GM18861 (cell line): ENCODE measurements around the gene PHACTR2.
"Not testable (repeated sequence)": the region's sequence is repeated elsewhere in the genome, so short reads cannot be mapped to it uniquely, and the experiment has no call there.

ENCODE experiments used
- ATAC-seq: cut with Tn5 transposase; IDR thresholded peaks from one replicate; pipeline ENCODE4 v1.9.1; 2021; ENCODE audit not compliant: unreplicated experiment

Gene PHACTR2

DNA sequence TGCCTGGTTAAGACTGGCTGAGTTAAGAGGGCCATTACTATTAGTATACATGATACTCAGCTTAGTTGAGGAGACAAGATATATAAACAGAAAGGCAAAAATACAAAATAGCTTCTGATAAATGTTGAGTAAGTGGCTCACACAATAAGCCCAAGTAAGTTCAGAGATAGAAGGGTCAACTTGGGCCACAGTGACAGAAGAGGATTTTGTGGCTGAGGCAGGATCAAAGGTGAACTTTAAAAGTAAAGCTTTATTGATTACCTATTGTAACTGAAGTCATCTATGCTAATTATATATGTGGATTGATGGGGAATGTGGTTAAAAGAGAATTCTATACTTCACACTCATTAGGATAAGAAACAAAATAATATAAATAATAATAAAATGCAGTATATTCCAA, 80.8 kb downstream of the PHACTR2 start:
- ATAC-seq, result no peak

DNA sequence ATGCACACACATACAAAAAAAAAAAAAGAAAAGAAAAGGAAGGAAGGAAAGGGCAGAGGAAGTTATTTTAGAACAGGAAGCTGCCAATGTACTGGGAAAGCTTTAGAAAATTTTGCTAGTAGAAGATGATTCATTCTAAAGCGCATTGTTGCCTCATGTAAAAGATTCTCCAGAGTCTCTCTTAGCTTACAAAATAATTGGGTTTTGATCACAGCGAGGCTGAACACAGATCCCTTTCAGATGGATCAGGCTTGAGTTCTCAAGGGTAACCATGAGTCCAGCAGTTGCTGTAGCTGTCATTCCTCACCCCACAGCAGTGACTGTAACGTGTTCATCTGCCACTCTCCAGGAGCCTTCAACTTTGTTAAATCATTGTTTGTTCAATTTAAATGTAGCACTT, 81.9 kb downstream of the PHACTR2 start:
- ATAC-seq, result no peak

DNA sequence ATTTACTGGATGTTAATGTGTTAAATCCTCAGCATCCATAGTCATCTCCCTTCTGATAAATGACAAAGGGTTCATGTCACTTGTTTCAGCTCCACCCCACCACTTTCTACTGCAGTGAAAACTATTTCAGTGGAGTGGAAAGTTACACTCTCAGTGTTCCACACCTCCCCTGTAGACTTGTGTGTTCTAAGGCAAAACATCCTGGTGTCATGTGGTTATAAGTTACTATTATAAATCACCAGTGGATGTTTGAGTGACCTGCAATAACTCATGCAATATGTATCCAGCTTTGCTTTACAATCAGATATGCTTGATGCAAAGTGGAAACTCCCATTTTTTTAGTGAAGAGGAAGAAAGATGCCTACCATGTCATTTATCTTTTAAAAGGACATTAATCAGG, 83.3 kb downstream of the PHACTR2 start:
- no peak for ATAC-seq

DNA sequence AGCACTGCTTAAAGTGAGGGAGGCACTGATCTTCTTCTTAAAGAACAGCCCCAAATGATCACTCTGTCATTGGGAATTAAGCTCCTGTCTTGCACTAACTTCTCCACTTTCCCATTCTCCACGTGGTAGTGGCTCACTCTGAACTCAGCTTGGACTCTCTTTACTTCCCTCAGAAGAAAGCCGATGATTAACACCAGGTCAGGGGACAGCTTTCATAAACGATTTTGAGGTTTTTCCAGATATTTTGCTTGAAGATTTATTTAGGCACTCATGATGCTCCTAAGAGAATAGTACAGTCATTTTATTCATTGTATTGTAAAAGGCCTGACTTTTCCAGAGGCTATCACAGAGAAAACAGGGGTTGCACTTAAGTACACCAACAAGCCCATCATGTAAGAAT, 84.4 kb downstream of the PHACTR2 start:
- ATAC-seq, result no peak

DNA sequence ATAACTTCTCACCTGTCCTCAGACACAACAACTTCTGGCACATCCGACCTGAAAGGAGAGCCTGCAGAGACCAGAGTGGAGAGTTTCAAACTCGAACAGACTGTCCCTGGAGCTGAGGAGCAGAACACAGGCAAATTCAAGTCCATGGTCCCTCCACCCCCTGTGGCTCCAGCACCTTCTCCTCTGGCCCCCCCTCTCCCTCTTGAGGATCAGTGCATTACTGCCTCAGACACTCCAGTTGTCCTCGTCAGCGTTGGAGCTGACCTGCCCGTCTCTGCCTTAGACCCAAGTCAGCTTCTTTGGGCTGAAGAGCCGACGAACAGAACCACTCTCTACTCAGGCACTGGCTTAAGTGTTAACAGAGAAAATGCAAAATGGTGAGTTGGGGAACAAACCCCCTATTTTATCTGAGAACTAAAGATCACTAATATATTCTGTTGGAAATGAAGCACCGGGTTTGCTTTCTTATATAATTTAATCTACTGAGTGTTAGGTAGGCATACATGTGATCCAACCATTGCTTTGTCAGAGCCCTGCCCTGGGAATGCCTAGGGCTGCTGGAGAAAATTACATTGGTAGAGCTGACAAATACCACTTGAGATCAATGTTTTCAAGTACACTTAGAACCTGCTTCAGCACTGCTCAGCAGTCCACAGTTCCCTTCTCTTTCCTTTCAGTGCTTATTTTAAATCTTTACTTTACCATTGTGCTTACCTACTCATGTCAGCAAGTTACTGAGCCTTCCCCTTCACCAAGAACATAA, 87.8 kb downstream of the PHACTR2 start:
- ATAC-seq, result no peak

DNA sequence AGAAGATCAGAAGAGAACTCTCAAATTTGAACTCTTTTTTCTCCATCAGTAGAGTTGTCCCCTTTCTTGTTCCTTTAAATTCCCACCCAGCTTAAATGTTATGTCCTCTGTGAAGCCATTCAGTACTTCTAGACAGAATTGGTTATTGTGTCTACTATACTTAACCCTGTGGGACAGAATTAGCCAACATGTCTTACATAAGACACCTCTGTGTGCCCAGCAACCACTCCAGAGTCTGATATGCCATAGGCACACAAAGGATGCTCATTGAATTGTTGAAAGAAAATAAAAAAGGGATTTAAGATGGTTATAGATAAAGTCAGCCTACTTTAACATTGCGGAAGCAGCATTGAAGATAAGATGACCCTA, 88.4 kb downstream of the PHACTR2 start:
- no peak for ATAC-seq

DNA sequence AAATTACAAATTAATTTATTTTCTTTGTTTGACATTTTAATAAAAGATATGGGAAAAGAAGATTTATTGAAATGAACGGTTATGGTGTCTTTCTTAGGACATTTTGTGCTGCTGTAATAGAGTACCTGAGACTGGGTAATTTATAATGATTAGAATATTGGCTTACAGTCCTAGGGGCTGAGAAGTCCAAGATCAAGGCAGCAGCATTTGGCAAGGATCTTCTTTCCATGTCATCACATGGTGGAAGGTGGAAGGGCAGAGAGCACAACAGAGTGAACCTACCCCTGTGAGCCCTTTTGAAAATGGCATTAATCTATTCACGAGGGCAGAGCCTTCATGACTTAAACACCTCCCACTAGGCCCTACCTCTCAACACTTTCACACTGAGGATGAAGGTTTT, 89.7 kb downstream of the PHACTR2 start:
- ATAC-seq, result no peak

DNA sequence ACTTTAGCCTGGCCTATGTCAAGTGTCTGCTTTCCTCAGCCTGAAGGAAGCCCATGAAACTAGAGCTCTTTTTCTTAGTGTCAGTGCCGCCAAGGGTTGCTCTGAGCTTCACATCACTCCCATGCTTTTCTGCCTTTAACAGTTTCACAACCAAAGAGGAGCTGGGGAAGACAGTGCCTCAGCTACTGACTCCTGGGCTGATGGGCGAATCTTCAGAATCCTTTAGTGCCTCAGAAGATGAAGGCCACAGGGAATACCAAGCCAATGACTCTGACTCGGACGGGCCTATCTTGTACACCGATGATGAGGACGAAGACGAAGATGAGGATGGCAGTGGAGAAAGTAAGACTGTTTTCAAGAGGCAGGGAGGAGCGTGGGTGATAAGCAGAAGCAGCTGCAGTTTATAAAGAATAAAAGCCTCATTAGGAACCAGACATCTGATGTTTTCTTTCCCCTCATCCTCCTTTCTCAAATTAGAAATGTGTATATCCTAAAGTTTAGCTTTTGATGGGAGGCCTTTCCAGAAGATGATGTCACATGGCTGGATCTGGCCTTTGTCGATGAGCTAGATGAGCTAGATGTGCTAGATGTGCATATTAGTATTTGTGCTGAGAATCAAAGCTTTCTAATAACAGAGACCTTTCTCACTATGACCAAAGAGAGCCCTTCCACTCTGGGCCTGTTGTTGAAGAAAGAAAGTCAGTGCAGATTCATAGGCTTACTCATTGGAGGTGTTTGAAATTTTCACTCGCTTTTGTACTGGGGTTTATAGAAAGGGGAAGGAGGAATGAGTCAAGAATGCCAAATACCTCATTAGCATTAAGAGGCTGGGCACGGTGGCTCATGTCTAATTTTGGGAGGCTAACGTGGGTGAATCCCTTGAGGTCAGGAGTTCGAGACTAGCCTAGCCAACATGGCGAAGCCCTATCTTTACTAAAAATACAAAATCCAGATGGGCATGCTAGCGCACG, 94.6 kb downstream of the PHACTR2 start:
- no peak for ATAC-seq

DNA sequence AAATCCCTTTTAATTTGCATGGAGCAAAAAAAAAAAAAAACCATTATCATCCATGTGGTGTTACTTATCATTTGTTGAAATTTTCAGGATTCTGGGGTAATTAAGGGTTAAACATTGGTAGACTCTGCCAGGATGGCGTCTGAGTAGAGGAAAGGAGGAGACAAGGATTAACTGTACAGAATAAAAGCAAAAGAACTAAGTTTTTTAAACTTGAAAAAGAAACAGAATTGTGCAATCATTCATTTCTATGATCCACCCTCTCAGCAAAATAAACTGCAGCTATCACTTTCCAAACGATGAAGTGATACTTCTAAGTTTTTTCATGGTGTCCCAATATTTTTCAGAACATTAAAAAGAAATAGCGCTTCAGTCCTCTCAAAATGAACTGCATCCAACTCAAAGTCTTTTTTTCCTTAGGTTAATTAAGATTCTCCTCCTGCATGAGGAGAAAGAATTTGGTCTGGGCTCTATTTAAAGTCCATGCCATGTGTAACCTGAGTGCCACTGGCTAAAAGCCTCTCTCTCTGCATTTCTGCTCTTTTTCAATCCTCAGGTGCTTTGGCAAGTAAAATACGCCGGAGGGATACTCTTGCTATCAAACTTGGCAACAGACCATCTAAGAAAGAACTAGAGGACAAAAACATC, 95.9 kb downstream of the PHACTR2 start:
- no peak for ATAC-seq

DNA sequence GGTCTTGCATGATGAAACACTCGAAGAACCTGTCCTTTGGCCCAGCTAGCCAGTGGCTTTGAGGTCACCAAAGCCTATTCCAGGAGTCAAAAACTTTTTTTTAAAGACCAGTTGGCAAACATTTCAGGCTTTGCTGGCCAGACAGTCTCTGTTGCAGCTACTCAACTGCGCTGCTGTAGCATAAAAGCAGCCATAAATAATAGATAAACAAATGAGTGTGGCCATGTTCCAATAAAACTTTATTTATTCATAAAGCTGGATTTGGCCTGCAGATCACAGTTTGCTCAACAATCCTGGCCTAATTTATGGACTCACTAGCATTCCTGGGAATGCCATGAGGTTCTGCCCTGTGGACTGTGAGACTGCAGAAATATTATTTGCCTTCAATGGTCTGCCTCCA, 96.6 kb downstream of the PHACTR2 start:
- ATAC-seq, result no peak

DNA sequence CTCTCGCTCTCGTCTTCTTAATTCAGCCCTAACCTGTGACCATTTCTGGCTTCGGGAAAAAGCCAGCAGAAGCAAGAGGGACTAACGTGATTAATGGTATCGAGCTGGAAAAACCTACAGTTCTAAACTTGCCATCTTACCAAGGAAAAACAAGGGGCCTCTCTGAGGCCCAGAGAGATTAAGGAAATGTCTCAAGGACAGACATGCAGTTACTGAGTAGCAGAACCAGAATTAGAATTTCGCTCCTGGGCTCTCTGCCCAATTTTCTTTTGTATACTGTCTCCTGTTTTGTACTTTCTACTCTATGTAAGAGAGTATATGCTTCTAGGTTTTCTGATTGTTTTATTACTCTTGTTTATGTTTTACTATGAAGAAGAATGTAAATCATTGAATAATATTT, 97.6 kb downstream of the PHACTR2 start:
- no peak for ATAC-seq

DNA sequence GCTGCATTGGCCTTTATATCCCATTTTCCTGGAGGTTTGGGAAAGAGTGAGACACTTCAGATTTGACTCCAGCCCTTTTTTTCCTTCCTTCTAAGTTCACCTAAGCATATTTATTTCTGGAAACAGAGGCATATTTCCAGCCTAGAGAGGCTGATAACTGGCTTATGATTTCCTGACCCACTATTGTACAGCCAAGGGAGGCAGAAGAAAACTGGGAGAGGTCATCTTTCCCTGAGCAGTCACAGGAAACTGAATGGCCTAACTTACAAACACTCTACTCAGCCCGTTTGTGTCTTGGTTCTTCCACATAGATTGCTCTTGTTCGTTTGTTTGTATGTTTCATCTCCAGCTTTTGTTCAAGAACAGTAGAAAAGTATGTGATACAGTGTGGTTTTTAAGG, 101.2 kb downstream of the PHACTR2 start:
- ATAC-seq, result no peak

DNA sequence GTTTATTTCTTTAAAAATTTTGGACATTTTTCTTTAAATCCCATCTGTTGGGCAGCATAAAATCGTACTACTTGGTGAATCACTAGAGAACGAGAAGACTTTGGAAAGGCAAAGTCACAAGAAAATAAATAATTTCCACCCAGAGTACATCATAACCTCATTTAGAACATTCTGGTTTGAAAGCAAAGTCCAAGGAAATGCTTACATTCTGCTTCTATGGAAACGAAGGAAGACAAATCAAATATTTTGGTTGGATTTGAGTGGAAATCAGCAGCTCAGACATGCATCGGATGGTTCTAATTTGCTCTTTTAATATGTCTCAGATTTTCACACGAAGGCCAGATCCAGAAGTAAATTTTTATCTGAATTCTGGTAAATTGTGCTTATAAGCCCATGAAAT, 104.7 kb downstream of the PHACTR2 start:
- no peak for ATAC-seq

DNA sequence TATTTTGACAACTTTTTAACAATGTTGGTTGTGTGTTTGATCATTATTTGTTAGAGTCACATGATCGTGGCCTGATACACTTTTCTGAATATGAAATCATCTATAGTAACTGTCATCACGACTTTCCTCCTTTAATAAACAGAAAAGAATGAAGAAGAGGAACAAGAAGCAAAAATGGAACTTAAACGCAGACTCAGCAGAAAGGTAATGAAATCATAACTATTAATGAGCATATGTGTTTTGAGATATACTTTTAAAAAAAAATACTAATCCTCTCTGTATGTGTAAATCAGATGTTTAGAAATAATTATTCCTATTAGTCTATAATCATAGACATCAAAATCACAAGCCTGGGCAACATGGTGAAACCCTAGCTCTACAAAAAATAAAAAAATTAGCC, 105.3 kb downstream of the PHACTR2 start:
- ATAC-seq, result no peak

DNA sequence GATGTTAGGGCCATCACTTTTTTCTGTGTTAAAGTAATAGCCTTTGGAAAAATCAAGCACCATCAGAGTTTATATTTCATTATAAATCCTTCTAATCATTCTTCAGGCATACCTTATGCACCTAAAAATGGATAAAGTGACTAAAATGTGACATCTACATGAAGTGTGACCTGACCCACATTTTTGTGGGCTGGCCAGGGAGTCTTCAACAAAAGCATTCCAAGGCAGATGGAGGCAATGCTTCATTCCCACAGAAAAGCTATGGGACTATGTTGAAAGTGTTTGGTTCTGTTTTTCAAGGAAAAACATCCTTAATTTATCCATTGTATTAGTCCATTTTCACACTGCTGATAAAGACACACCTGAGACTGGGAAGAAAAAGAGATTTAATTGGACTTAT, 106.6 kb downstream of the PHACTR2 start:
- ATAC-seq, result no peak

DNA sequence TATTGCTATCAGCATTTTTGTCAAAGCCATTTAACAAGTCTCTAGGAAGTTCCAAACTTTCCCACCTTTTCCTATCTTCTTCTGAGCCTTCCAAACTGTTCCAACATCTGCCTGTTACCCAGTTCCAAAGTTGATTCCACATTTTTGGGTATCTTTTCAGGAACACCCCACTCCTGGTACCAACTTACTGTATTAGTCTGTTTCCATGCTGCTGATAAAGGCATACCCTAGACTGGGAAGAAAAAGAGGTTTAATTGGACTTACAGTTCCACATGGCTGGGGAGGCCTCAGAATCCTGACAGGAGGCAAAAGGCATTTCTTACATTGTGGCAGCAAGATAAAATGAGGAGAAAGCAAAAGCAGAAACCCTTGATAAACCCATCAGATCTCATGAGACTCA, 108.6 kb downstream of the PHACTR2 start:
- ATAC-seq, result not testable (repeated sequence)

DNA sequence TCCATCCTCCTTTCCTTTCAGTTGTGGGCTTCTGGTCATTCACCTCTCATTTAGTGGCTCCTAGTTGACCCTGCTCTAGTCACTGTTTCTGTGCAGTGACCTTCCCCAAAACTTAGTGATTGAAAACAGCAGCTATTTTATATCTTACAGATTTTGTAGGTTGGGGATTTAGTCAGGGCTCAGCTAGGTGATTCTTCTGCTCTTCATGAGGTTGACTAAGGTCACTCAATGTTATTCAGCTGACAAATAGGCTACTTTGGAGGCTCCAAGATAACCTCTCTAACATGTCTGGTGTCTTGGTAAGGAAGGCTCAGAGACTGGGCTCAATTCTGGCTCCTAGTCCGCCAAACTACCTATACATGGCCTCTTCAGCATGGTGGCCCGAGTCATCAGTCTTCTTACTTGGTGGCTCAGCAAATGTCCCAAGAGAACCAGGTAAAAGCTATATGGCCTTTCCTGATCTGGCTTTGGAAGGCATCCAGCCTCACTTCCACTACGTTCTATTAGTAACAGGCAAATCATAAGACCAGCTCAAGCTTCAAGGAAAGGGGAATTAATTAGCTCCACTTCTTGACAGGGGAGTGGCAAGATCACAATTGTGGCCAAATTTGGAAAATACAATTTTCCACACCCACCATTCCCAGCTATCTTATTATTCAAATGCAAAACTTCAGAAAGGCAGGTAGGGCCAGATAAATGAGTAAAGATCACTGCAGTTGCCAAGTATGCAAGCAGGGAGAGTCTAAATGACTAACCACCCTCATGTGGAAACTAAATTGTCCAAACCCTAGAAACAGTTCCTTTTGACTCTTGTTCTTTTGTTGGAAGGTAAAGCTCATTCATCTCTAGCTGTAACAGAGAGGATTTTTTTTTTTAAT, 114.9 kb downstream of the PHACTR2 start:
- no peak for ATAC-seq

DNA sequence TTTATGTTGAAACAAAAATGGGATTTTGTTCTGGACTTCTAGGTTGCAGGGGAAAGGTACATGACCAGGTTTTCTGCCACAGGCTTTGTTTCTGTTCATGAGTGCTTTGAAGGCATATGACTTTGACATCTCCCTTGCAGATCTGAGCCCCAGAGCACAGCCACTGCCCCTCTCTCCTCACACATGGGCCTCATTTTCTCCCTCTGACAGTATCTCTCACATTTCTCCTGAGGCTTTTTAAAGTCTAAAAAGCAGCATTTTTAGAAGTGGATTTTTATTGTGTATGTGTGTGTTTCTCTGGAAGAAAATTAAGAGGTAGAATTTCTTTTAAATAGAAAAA, 115.5 kb downstream of the PHACTR2 start:
- ATAC-seq, result no peak

DNA sequence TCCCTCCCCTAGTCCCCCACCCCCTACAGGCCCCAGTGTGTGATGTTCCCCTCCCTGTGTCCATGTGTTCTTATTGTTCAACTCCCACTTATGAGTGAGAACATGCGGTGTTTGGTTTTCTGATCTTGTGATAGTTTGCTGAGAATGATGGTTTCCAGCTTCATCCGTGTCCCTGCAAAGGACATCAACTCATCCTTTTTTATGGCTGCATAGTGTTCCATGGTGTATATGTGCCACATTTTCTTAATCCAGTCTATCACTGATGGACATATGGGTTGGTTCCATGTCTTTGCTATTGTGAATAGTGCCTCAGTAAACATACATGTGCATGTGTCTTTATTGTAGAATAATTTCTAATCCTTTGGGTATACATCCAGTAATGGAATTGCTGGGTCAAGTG, 118.8 kb downstream of the PHACTR2 start:
- not testable (repeated sequence) for ATAC-seq

DNA sequence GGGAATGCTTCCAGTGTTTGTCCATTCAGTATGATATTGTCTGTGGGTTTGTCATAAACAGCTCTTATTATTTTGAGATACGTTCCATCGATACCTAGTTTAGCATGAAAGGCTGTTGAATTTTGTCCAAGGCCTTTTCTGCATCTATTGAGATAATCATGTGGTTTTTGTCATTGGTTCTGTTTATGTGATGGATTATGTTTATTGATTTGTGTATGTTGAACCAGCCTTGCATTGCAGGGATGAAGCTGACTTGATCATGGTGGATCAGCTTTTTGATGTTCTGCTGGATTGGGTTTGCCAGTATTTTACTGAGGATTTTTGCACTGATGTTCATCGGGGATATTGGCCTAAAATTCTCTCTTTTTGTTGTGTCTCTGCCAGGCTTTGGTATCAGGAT, 120.7 kb downstream of the PHACTR2 start:
- ATAC-seq, result not testable (repeated sequence)
